Kidney (tissue), 14 donors: ENCODE measurements around the gene MMP13. TPM values are rescaled to one million over a fixed set of nuclear protein-coding genes. Genes with fewer than 3 reads are reported as not detected.

Experiments used
- DNase-seq, 5 donors: peaks; one replicate each; pipeline ENCODE4 v3.0.0-alpha.2; 2013 to 2020
- FAIRE-seq: peaks from 2 replicates; lab custom pipeline; 2012; peaks lifted over from hg19 to GRCh38; lab: Jason Lieb, UNC
- H3K27ac ChIP-seq, 2 donors: one replicate each; pipeline ENCODE4 v1.7.0; 2013; ENCODE audit warnings: low read depth in 2 of 2, low read length in 2 of 2, inconsistent platforms in 1 of 2
- H3K27me3 ChIP-seq: one replicate; pipeline ENCODE4 v1.7.1; 2013; ENCODE audit warnings: low read length, inconsistent platforms; ENCODE audit not compliant: control insufficient read depth, insufficient read depth
- H3K36me3 ChIP-seq, 3 donors: one replicate each; pipeline versions ENCODE4 v1.7.0 to v1.7.1; 2013; ENCODE audit warnings: low read length in 3 of 3, control low read depth in 1 of 3, inconsistent platforms in 1 of 3; ENCODE audit not compliant: insufficient read depth in 3 of 3, control insufficient read depth in 2 of 3
- H3K4me1 ChIP-seq, 3 donors: one replicate each; pipeline versions ENCODE4 v1.7.0 to v1.7.1; 2013; ENCODE audit warnings: low read length in 3 of 3, inconsistent platforms in 1 of 3, low read depth in 1 of 3; ENCODE audit not compliant: control insufficient read depth in 2 of 3, insufficient read depth in 2 of 3
- H3K4me3 ChIP-seq, 3 donors: one replicate each; pipeline versions ENCODE4 v1.7.0 to v1.8.1; 2013; ENCODE audit warnings: low read length in 3 of 3, control low read depth in 1 of 3, inconsistent platforms in 1 of 3
- H3K9ac ChIP-seq, 3 donors: one replicate each; pipeline versions ENCODE4 v1.7.0 to v1.7.1; 2013; ENCODE audit warnings: low read length in 3 of 3, control low read depth in 1 of 3, inconsistent platforms in 1 of 3
- H3K9me3 ChIP-seq, 3 donors: one replicate each; pipeline versions ENCODE4 v1.7.0 to v1.7.1; 2013; ENCODE audit warnings: low read length in 3 of 3, control low read depth in 1 of 3, inconsistent platforms in 1 of 3; ENCODE audit not compliant: control insufficient read depth in 2 of 3, insufficient read depth in 1 of 3
- CTCF ChIP-seq: IDR thresholded peaks from 3 replicates; pipeline ENCODE4 v1.5.1; 2012; ENCODE audit warnings: mild to moderate bottlenecking, moderate library complexity, borderline replicate concordance; ENCODE audit not compliant: insufficient read depth; ENCODE audit errors: extremely low read depth
- intact Hi-C: fragments of 100-400 bp; cut with DNase I; formaldehyde crosslinking; loops from one replicate; pipeline ENCODE4 v1.11.1; 2022
- polyA plus RNA-seq: library from polyadenylated mRNA; stranded (reverse); fragments of 350-450 nt; fragmentation: Illumina TruSeq; extraction: RNeasy Lipid Tissue Mini Kit (QIAGEN cat#74804); gene quantifications from one replicate; pipeline ENCODE4 v1.2.3, GENCODE V29; 2014; ENCODE audit warnings: low read depth, low replicate concordance; ENCODE audit not compliant: insufficient read depth
- total RNA-seq: library from RNA; stranded (reverse); fragmentation: NEBNext Ultra II Directional; extraction: Animal tissue kit (Norgen Biotek cat#: 25700); gene quantifications from one replicate; pipeline ENCODE4 v1.2.1, GENCODE V29; 2021
- donor health status: control.
- donor health status: control.
- donor health status: control.
- donor health status: control.
- donor health status: control.
- donor health status: DM: yes; HTN: yes; CAD: no.
- donor health status: Normal renal cell carcinoma (clear cell type).

MMP13 gene
- total and polyA plus RNA-seq, 2 donors from 2014 or later, result not detected

GRCh38 chr11:102964867-102965266, 9.3 kb upstream of the MMP13 start:
- FAIRE-seq (no peak), DNase-seq (no peak)
- Histone ChIP-seq H3K27ac (no peak overlapping the region), H3K4me3 (no peak overlapping the region), H3K27me3 (no peaks in the 10 kb centered on the region), H3K9ac (no peak overlapping the region), H3K9me3 (no peaks in the 10 kb centered on the region), H3K4me1 (no peaks in the 10 kb centered on the region), H3K36me3 (no peaks in the 10 kb centered on the region)
- TF ChIP-seq CTCF, result no peak
- intact Hi-C loops, result no loop called here

- FAIRE-seq, result no peak
- no peak overlapping the region for H3K27ac ChIP-seq
- intact Hi-C loops, result no loop called here
Measured at GRCh38 chr11:102957953-102958352, 2.4 kb upstream of the MMP13 start.

GRCh38 chr11:102950622-102951081, 4.9 kb downstream of the MMP13 start:
- Histone ChIP-seq H3K27ac (no peak overlapping the region), H3K4me3 (no peak overlapping the region), H3K9me3 (no peaks in the 10 kb centered on the region), H3K9ac (no peak overlapping the region), H3K36me3 (no peaks in the 10 kb centered on the region), H3K4me1 (no peaks in the 10 kb centered on the region), H3K27me3 (no peaks in the 10 kb centered on the region)
- intact Hi-C loops, result no loop called here
- no peak for DNase-seq
- no peak for FAIRE-seq
- no peak for TF ChIP-seq CTCF

More at GRCh38 chr11:102957953-102958352, 2.4 kb upstream of the MMP13 start:
- H3K4me1 ChIP-seq, result no peaks in the 10 kb centered on the region
- no peak overlapping the region for H3K9ac ChIP-seq
- no peak for DNase-seq
- no peak overlapping the region for H3K4me3 ChIP-seq
- no peak for TF ChIP-seq CTCF
- H3K9me3 ChIP-seq, result no peaks in the 10 kb centered on the region
- no peaks in the 10 kb centered on the region for H3K27me3 ChIP-seq
- H3K36me3 ChIP-seq, result no peaks in the 10 kb centered on the region

- Histone ChIP-seq H3K4me3 (no peak overlapping the region), H3K9ac (no peak overlapping the region), H3K27ac (no peak overlapping the region), H3K36me3 (no peaks in the 10 kb centered on the region), H3K27me3 (no peaks in the 10 kb centered on the region), H3K9me3 (no peaks in the 10 kb centered on the region), H3K4me1 (no peaks in the 10 kb centered on the region)
- FAIRE-seq (no peak), DNase-seq (peak in 1 of 5 donors; percentile 15)
- intact Hi-C loops, result no loop called here
- no peak for TF ChIP-seq CTCF
Measured at GRCh38 chr11:102946237-102946636, 9.3 kb downstream of the MMP13 start.
